ENCODE data around the gene FBXL7. TPM values are rescaled to one million over a fixed set of nuclear protein-coding genes. Genes with fewer than 3 reads are reported as not detected.

The FBXL7 gene
- total and polyA plus RNA-seq, 2 donors (not counting 1 experiment from before 2014, with no cell fraction given) = not detected

DNA sequence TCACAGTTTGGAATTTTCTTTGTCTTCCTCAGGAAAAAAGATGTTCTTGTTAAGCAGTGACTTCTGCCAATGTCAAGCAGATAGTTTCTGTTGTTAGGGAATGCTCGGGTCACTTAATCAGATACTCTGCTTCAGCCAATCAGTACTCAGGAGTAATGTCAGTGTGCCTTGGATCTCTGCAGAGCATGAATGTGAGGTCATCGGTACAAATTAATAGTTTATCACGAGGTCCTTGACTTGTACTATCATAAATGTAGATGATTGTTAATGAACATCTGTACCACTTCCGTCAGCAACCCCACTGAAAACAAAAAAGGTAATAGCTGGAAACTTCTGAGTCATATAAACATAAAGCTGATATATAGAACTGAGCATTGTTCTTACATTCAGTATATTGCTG lies 73.6 kb downstream of the FBXL7 start:
- DNase-seq = no peak
- no peak overlapping the region for H3K4me3 ChIP-seq (ENCODE audit: control extremely low read depth in 1 of 5, extremely low read depth in 1 of 5, insufficient read depth in 1 of 5, low read depth in 2 of 5, low read length in 4 of 5)
- CTCF ChIA-PET = no interaction called here
- 100% methylated on average over 1 of the region's 4 CpGs for WGBS (ENCODE audit: insufficient coverage)
- no peak overlapping the region for H3K4me2 ChIP-seq (replicated peaks; ENCODE audit: low read depth, low read length, poor library complexity, severe bottlenecking)
- H3K79me2 ChIP-seq (ENCODE audit: control insufficient read depth, insufficient read depth, low read length) = no peaks in the 10 kb centered on the region
- no peaks in the 10 kb centered on the region for H3K4me1 Mint-ChIP-seq
- no peak overlapping the region for H3K4me3 Mint-ChIP-seq
- H3K27ac Mint-ChIP-seq = no peak overlapping the region
- peaks cover 0 to 7% (median 0%) of the 10 kb centered on the region in 3 donors for H3K9me3 ChIP-seq (ENCODE audit: control extremely low read depth in 1 of 3, control insufficient read depth in 2 of 3, insufficient read depth in 1 of 3, low read length in 2 of 3)
- H3K9me3 Mint-ChIP-seq (ENCODE audit: insufficient read depth) = no peaks in the 10 kb centered on the region
- H3K27ac ChIP-seq (ENCODE audit: low read length in 2 of 2) = no peak overlapping the region
- intact Hi-C loops (cut with micrococcal nuclease) = no loop called here
- H3K9ac ChIP-seq (ENCODE audit: low read length) = no peak overlapping the region
- no peak overlapping the region for H2AFZ ChIP-seq (ENCODE audit: insufficient read depth, low read depth, low read length, poor library complexity, severe bottlenecking)
- TF ChIP-seq, protein P1, sequence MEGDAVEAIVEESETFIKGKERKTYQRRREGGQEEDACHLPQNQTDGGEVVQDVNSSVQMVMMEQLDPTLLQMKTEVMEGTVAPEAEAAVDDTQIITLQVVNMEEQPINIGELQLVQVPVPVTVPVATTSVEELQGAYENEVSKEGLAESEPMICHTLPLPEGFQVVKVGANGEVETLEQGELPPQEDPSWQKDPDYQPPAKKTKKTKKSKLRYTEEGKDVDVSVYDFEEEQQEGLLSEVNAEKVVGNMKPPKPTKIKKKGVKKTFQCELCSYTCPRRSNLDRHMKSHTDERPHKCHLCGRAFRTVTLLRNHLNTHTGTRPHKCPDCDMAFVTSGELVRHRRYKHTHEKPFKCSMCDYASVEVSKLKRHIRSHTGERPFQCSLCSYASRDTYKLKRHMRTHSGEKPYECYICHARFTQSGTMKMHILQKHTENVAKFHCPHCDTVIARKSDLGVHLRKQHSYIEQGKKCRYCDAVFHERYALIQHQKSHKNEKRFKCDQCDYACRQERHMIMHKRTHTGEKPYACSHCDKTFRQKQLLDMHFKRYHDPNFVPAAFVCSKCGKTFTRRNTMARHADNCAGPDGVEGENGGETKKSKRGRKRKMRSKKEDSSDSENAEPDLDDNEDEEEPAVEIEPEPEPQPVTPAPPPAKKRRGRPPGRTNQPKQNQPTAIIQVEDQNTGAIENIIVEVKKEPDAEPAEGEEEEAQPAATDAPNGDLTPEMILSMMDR (IDR thresholded peaks at IDR 0.05) = no peak
- TF ChIP-seq EZH2 (IDR thresholded peaks at IDR 0.05; ENCODE audit: borderline replicate concordance, insufficient read depth, low read depth, low read length, poor library complexity, severe bottlenecking) = no peak
- H3K27me3 ChIP-seq (replicated peaks in 1 of 4; ENCODE audit: control extremely low read depth in 1 of 4, control insufficient read depth in 3 of 4, insufficient read depth in 4 of 4, low read length in 3 of 4) = no peaks in the 10 kb centered on the region
- POLR2A ChIA-PET = no interaction called here
- no peaks in the 10 kb centered on the region for H3K4me1 ChIP-seq (ENCODE audit: control insufficient read depth in 2 of 2, insufficient read depth in 2 of 2, low read length in 2 of 2)
- ATAC-seq (ENCODE audit: low read depth) = no peak
- H3K36me3 ChIP-seq (replicated peaks in 1 of 2; ENCODE audit: control extremely low read depth in 1 of 2, control insufficient read depth in 1 of 2, extremely low read depth in 1 of 2, insufficient read depth in 2 of 2, low read length in 1 of 2) = no peaks in the 10 kb centered on the region
- H4K20me1 ChIP-seq (ENCODE audit: control insufficient read depth, insufficient read depth, low read length, poor library complexity, severe bottlenecking) = no peaks in the 10 kb centered on the region
- no peaks in the 10 kb centered on the region for H3K27me3 Mint-ChIP-seq

DNA sequence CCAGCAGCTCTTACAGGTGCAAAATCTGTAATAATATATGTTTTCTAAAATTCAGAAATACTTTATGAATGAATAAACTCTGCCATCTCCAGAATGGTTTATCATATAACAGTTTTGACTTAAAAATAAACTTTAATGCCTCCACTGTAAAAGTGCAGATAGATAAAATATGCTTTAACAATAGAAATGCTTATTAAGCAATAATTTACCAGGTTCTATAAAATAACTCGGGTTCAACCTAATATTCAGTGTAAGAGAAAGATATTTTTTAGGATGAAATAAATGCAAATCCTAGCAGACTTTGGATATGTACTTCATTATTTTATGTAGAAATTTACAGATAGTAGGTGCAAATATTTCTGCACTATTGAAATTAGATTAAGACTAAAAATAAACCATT lies 74.1 kb downstream of the FBXL7 start:
- Mint-ChIP-seq H3K27me3 (no peaks in the 10 kb centered on the region), H3K9me3 (ENCODE audit: insufficient read depth) (no peaks in the 10 kb centered on the region), H3K27ac (no peak overlapping the region), H3K4me1 (no peaks in the 10 kb centered on the region), H3K4me3 (no peak overlapping the region)
- Histone ChIP-seq H3K4me1 (ENCODE audit: control insufficient read depth in 2 of 2, insufficient read depth in 2 of 2, low read length in 2 of 2) (no peaks in the 10 kb centered on the region), H3K27ac (ENCODE audit: low read length in 2 of 2) (no peak overlapping the region), H3K36me3 (replicated peaks in 1 of 2; ENCODE audit: control extremely low read depth in 1 of 2, control insufficient read depth in 1 of 2, extremely low read depth in 1 of 2, insufficient read depth in 2 of 2, low read length in 1 of 2) (no peaks in the 10 kb centered on the region), H3K4me3 (ENCODE audit: control extremely low read depth in 1 of 5, extremely low read depth in 1 of 5, insufficient read depth in 1 of 5, low read depth in 2 of 5, low read length in 4 of 5) (no peak overlapping the region), H2AFZ (ENCODE audit: insufficient read depth, low read depth, low read length, poor library complexity, severe bottlenecking) (no peak overlapping the region), H3K27me3 (replicated peaks in 1 of 4; ENCODE audit: control extremely low read depth in 1 of 4, control insufficient read depth in 3 of 4, insufficient read depth in 4 of 4, low read length in 3 of 4) (no peaks in the 10 kb centered on the region), H3K4me2 (replicated peaks; ENCODE audit: low read depth, low read length, poor library complexity, severe bottlenecking) (no peak overlapping the region), H3K9ac (ENCODE audit: low read length) (no peak overlapping the region), H4K20me1 (ENCODE audit: control insufficient read depth, insufficient read depth, low read length, poor library complexity, severe bottlenecking) (no peaks in the 10 kb centered on the region), H3K9me3 (ENCODE audit: control extremely low read depth in 1 of 3, control insufficient read depth in 2 of 3, insufficient read depth in 1 of 3, low read length in 2 of 3) (peaks cover 0 to 7% (median 0%) of the 10 kb centered on the region in 3 donors), H3K79me2 (ENCODE audit: control insufficient read depth, insufficient read depth, low read length) (no peaks in the 10 kb centered on the region)
- CTCF ChIA-PET = no interaction called here
- no peak for ATAC-seq (ENCODE audit: low read depth)
- no CpG with 5 or more reads among the region's 1 CpG for WGBS (ENCODE audit: insufficient coverage)
- TF ChIP-seq, protein P1 (IDR thresholded peaks at IDR 0.05) = no peak
- TF ChIP-seq EZH2 (IDR thresholded peaks at IDR 0.05; ENCODE audit: borderline replicate concordance, insufficient read depth, low read depth, low read length, poor library complexity, severe bottlenecking) = no peak
- no peak for DNase-seq
- POLR2A ChIA-PET = no interaction called here
- intact Hi-C loops (cut with micrococcal nuclease) = no loop called here

All from B cell (primary cell).